Muscle of leg (tissue), 16 donors: ENCODE measurements around the gene C6orf58. TPM values are rescaled to one million over a fixed set of nuclear protein-coding genes. Genes with fewer than 3 reads are reported as not detected.

Experiments used
- DNase-seq: peaks from one replicate; pipeline ENCODE4 v3.0.0; 2013
- H3K27ac ChIP-seq: one replicate; pipeline ENCODE4 v1.5.1; 2013; ENCODE audit warnings: mild to moderate bottlenecking, low read length, control low read depth
- H3K27me3 ChIP-seq: one replicate; pipeline ENCODE4 v1.6.1; 2013; ENCODE audit warnings: low read length; ENCODE audit not compliant: control insufficient read depth, insufficient read depth
- H3K36me3 ChIP-seq: one replicate; pipeline ENCODE4 v1.6.1; 2013; ENCODE audit warnings: low read length; ENCODE audit not compliant: control insufficient read depth, insufficient read depth
- H3K4me1 ChIP-seq: one replicate; pipeline ENCODE4 v1.6.1; 2013; ENCODE audit warnings: low read length; ENCODE audit not compliant: control insufficient read depth, insufficient read depth
- H3K4me3 ChIP-seq: one replicate; pipeline ENCODE4 v1.5.1; 2013; ENCODE audit warnings: low read length, control low read depth
- H3K9me3 ChIP-seq: replicated peaks from 2 replicates; pipeline ENCODE4 v1.6.1; 2013; ENCODE audit warnings: low read depth, low read length; ENCODE audit not compliant: control insufficient read depth
- WGBS: methylation state at CpG from one replicate; pipeline ENCODE4 v1.1.5; 2013; ENCODE audit warnings: missing lambda C conversion rate; ENCODE audit not compliant: insufficient coverage; 5-methylcytosine and 5-hydroxymethylcytosine counted together
- long read RNA-seq, 11 donors: transcript quantifications; one replicate each; lab custom pipeline, GENCODE V29; 2026
- polyA plus RNA-seq, 8 donors: library from polyadenylated mRNA; unstranded; fragments of 120-200 nt; gene quantifications; one replicate each; pipeline versions ENCODE4 v1.2.1 to v1.2.3, GENCODE V29; 2013; ENCODE audit warnings: inconsistent platforms in 1 of 8, low replicate concordance in 1 of 8; ENCODE audit not compliant: insufficient read length in 8 of 8, insufficient read depth in 1 of 8
- total RNA-seq: library from RNA; stranded (reverse); fragments of 120-200 nt; gene quantifications from one replicate; pipeline ENCODE4 v1.2.4, GENCODE V29; 2013

The C6orf58 gene
- 0.09 TPM for total RNA-seq
- 1 to 10 TPM in 2 of 8 donors, under 1 TPM in 6; 0.35 to 1.5 (median 0.61) TPM for polyA plus RNA-seq
- long read RNA-seq, donor 1, result 0 reads
- long read RNA-seq, donor 2, result 0 reads
- long read RNA-seq, donor 3, result 0 reads
- long read RNA-seq, donor 4, result 0 reads
- long read RNA-seq, donor 5, result 0 reads
- long read RNA-seq, donor 6, result 0 reads
- long read RNA-seq, donor 7, result 0 reads
- long read RNA-seq, donor 8, result 0 reads
- long read RNA-seq, donor 9, result 0 reads
- long read RNA-seq, donor 10, result 0 reads
- long read RNA-seq, donor 11, result 0 reads

DNA sequence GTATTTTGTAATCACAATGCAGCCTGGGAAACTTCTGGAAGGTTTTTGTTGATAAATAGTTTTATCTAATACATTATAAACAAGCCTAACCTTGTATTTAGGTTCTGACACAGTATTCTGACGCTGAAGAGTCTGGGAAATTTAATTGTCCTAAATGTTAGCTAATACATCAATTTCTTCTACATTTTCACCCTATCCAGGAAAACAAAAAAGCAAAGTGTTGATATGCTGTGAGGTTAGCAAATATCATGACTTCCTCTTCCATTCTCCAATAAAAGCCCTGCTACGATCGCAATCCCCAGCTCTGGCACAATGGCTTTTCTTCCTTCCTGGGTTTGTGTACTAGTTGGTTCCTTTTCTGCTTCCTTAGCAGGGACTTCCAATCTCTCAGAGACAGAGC lies at the start of gene C6orf58:
Gene C6orf58 (plus strand): TSS at position 301 of the 400 bp plus-strand sequence. CDS start 12 bp downstream, at position 313.
- H3K4me1 ChIP-seq, result no peaks in the 10 kb centered on the region
- no peaks in the 10 kb centered on the region for H3K9me3 ChIP-seq
- no peak within 1 kb of the TSS for H3K4me3 ChIP-seq
- WGBS, result 40% methylated on average over 2 of the region's 3 CpGs
- H3K27me3 ChIP-seq, result no peaks in the 10 kb centered on the region
- H3K27ac ChIP-seq, result no peak within 1 kb of the TSS
- no peaks in the 10 kb centered on the region for H3K36me3 ChIP-seq
- DNase-seq, result no peak

DNA sequence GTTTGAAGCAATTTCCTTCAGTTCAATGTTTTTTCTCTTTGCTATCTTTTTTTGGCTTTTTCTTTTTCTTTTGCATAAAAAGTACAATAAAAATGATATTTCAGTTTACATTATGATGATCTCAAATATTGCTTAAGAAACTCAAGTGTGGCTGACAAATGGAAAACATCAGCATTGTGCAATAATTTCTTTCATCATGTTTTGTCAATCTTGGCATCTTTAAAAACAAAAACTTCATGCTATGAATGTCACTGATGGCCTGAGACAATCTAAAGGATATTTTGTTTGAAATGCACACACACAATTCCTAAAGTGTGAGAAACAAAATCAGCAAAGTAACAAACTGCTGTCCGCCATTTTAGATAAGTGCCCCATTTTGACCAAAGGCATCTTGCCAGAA lies 44.0 kb upstream of the C6orf58 start:
- Histone ChIP-seq H3K4me3 (no peak overlapping the region), H3K9me3 (no peaks in the 10 kb centered on the region), H3K27ac (no peak overlapping the region), H3K4me1 (no peaks in the 10 kb centered on the region), H3K27me3 (no peaks in the 10 kb centered on the region), H3K36me3 (no peaks in the 10 kb centered on the region)
- WGBS, result no CpG with 5 or more reads among the region's 1 CpG
- DNase-seq, result no peak

DNA sequence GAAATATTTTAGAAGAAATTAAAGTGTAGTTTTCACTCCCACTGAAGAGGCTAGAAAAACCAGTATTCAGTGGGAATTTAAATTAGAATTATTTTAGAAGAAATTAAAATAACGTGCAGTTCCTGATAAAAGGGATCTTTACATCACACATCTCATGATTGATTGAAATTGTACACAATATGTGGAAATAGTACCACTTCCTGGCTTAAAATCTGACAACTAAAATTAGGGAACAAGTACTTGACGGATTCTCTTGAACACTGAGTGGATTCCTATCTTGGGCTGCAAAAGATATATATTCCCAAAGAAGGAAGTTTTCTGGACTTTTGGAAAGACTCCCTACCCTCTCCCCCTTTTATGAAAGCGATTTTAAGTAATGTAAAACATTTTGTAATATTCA lies 43.2 kb upstream of the C6orf58 start:
- Histone ChIP-seq H3K4me3 (no peak overlapping the region), H3K36me3 (no peaks in the 10 kb centered on the region), H3K9me3 (no peaks in the 10 kb centered on the region), H3K4me1 (no peaks in the 10 kb centered on the region), H3K27ac (no peak overlapping the region), H3K27me3 (no peaks in the 10 kb centered on the region)
- DNase-seq, result no peak
- no CpG with 5 or more reads among the region's 3 CpGs for WGBS

DNA sequence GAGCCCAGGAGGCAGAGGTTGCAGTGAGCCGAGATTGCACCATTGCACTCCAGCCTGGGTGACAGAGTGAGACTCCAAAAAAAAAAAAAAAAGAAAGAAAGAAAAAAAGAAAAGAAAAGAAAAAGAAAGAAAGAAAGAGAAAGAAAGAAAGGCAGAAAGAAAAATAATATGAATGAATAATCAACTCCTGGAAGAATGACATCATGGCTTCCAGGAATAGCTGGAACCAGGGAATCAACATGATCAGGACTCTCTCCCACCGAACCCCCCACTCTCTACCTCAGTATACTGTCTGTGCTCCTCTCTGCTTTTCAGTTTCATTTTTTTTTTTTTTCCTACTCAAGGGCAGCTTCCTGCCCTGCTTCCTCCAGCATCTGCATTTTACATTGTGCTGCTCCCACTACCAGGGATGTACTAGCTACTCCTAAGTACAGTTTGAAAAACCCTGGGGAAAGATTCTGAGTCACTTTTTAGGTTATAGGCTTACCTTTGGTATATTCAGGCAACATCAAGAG lies 38.2 kb upstream of the C6orf58 start:
- peak; percentile 14 for DNase-seq
- WGBS, result 50% methylated on average over 1 of the region's 2 CpGs

DNA sequence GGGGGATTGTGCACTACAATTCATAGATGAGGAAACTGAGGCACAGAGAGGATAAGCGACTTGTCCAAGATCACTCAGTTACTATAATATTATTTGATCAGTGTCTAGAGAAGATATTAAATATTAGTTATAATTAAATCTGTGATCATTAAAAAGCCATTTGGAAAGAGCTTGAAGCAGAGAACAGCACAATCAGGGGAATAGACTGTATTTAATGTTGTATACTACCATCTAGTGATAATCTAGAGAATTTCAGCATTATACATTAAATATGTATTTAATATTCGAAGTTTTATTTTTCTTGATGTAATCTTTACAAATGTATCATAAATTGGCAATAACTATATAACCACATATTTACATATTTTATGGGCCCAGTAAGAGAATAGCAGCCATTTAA lies 37.7 kb upstream of the C6orf58 start:
- Histone ChIP-seq H3K4me3 (no peak overlapping the region), H3K36me3 (no peaks in the 10 kb centered on the region), H3K4me1 (no peaks in the 10 kb centered on the region), H3K27me3 (no peaks in the 10 kb centered on the region), H3K27ac (no peak overlapping the region), H3K9me3 (no peaks in the 10 kb centered on the region)
- DNase-seq, result peak; percentile 30
- no CpG with 5 or more reads among the region's 2 CpGs for WGBS

More for the DNA sequence above, 38.2 kb upstream of the C6orf58 start:
- Histone ChIP-seq H3K27me3 (no peaks in the 10 kb centered on the region), H3K4me3 (no peak overlapping the region), H3K4me1 (no peaks in the 10 kb centered on the region), H3K9me3 (no peaks in the 10 kb centered on the region), H3K27ac (no peak overlapping the region), H3K36me3 (no peaks in the 10 kb centered on the region)

DNA sequence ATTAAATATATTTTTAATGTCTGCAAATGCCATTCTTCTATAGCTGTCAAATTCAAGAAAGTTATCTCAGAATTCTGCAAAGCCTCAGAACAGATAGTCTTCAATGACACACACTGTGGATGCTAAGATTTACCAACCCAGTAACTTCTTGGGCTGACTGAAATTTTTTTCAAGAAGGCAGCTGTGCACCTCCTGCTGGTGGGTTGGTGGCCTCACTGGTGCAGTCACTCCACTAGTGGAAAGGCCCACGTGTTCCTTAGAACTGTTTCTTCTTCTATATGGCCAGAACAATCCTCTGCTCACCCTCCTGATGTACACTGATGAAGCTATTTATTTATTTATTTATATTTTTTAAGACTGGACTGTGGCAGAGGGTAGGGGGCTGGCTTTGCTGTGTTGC lies 29.8 kb upstream of the C6orf58 start:
- DNase-seq, result no peak
- no CpG with 5 or more reads among the region's 1 CpG for WGBS
- H3K9me3 ChIP-seq, result no peaks in the 10 kb centered on the region
- no peaks in the 10 kb centered on the region for H3K36me3 ChIP-seq
- no peaks in the 10 kb centered on the region for H3K27me3 ChIP-seq
- no peak overlapping the region for H3K27ac ChIP-seq
- no peaks in the 10 kb centered on the region for H3K4me1 ChIP-seq
- H3K4me3 ChIP-seq, result no peak overlapping the region

DNA sequence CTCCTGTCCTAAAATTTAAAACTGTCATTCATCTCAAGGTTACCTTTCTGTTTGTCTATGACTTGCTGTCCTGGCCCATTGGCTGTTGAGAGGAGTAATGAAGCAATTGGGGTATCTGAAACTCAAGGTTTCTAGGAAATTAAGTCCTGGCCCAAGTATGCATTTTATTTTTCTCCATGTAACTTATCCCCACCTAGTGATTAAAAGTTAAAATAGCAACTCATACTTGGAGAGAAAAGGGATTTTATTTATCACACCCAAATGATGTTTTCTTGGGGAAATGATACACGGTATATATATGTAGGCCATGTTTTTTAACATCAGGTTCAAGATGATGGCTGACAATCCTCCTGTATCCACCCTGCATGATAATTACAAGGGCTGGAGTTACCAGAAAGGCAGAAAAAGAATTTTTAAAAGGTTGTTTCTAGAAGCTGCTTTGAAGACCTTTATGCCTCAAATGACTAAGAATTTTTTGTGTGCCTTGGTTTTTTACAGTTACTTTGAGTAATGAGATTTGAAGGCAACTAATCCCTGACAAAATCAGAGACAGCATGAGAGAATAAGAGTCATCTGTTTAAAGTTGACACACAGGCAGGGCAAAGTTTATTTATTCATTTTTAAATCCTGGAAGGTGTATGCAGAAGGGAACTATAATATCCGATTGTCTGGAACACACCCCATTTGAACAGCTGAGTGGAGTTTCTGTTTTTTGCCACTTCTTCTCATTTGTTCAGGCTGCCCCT lies 28.9 kb upstream of the C6orf58 start:
- Histone ChIP-seq H3K36me3 (no peaks in the 10 kb centered on the region), H3K4me3 (no peak overlapping the region), H3K4me1 (no peaks in the 10 kb centered on the region), H3K9me3 (no peaks in the 10 kb centered on the region), H3K27me3 (no peaks in the 10 kb centered on the region), H3K27ac (no peak overlapping the region)
- peak; percentile 4 for DNase-seq
- no CpG with 5 or more reads among the region's 2 CpGs for WGBS

DNA sequence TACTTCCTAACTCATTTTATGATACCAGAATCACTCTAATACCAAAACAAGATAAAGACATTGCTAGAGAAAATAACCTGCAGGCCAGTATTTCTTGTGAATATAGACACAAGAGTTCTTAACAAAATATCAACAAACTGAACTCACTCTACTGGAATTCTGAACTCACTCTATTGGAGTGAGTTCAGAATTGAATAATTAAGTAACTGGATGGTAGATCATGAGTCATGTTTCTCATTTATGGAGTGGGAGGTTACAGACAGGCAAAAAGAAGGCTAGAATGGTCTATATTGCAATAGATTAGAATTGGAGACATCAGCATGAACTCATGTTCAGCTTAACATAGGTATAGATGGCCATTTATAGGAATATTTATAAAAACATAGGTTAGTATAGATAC lies 26.6 kb upstream of the C6orf58 start:
- no peak for DNase-seq
- H3K27me3 ChIP-seq, result no peaks in the 10 kb centered on the region
- H3K27ac ChIP-seq, result no peak overlapping the region
- no peaks in the 10 kb centered on the region for H3K9me3 ChIP-seq
- H3K36me3 ChIP-seq, result no peaks in the 10 kb centered on the region
- H3K4me3 ChIP-seq, result no peak overlapping the region
- no peaks in the 10 kb centered on the region for H3K4me1 ChIP-seq

DNA sequence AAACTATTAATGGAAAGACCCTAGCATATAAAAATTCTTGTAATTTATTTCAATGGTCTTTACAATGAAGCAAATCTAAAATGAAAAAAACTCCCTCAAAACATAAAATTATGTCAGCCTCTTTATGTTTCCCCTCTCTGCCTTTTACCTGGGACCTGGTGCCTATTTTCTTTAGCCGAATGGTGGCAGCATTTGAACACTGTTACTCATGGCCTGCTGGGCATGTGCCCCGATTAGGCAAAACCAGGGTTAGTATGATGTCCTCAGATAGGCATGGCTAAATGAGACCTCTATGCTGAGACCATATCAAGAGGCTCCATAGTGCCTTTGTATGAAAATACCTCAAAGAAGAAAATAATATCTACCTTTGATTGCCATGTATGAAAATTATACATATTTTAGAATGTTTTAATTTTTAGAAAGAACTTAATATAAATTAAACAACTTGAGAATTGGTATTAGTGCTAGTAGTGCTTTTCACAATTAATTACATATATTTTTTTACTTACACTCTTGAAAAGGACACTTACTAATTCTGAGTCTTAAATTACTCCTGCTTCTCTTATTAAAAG lies 22.5 kb upstream of the C6orf58 start:
- Histone ChIP-seq H3K4me1 (no peaks in the 10 kb centered on the region), H3K36me3 (no peaks in the 10 kb centered on the region), H3K27me3 (no peaks in the 10 kb centered on the region), H3K9me3 (no peaks in the 10 kb centered on the region), H3K27ac (no peak overlapping the region), H3K4me3 (no peak overlapping the region)
- no peak for DNase-seq
- WGBS, result no CpG with 5 or more reads among the region's 2 CpGs

DNA sequence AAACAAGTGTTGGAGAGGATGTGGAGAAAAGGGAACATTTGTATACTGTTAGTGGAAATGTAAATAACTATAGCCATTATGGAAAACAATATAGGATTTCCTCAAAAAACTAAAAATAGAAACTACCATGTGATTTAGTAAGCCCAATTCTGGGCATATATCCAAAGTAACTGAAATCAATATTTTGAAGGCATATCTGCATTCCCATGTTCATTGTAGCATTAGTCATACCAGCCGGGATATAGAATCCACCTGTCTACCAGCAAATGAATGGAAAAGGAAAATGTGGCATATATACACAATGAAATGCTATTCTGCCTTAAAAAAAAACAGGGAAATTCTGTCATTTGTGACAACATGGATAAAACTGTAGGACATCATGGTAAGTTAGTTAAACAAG lies 15.3 kb upstream of the C6orf58 start:
- no peaks in the 10 kb centered on the region for H3K4me1 ChIP-seq
- H3K4me3 ChIP-seq, result no peak overlapping the region
- WGBS, result no CpG with 5 or more reads among the region's 1 CpG

More for the DNA sequence above, 15.3 kb upstream of the C6orf58 start:
- no peaks in the 10 kb centered on the region for H3K27me3 ChIP-seq
- no peaks in the 10 kb centered on the region for H3K9me3 ChIP-seq
- H3K36me3 ChIP-seq, result no peaks in the 10 kb centered on the region
- no peak overlapping the region for H3K27ac ChIP-seq
- no peak for DNase-seq
